ENCODE data around the gene FABP7. TPM values are rescaled to one million over a fixed set of nuclear protein-coding genes. Genes with fewer than 3 reads are reported as not detected.
A peak's percentile ranks its signal among the peaks of the same experiment; 100 is the strongest.

FABP7 gene
- total and polyA plus RNA-seq, 4 donors, result 0.03 to 10.4 TPM; not detected in 2

GRCh38 chr6:122799140-122799745 is 19.7 kb downstream of the FABP7 start:
- ATAC-seq (ENCODE audit: insufficient read depth, low FRiP score), result no peak
- no peak for TF ChIP-seq CTCF (IDR thresholded peaks at IDR 0.05; ENCODE audit: control extremely low read depth, extremely low read depth)
- peak overlapping the region in 1 of 2 donors; percentile 35 for H3K9ac ChIP-seq (ENCODE audit: insufficient read depth in 1 of 2, low read length in 2 of 2)
- peaks cover 0 to 44% (median 7%) of the 10 kb centered on the region in 5 donors for H3K4me1 ChIP-seq (ENCODE audit: control insufficient read depth in 5 of 5, insufficient read depth in 5 of 5, low read length in 5 of 5)
- WGBS, 2 donors, result 81 to 88% methylated on average over 4 of the region's 4 CpGs
- no peaks in the 10 kb centered on the region for H3K27me3 ChIP-seq (ENCODE audit: control insufficient read depth in 3 of 3, insufficient read depth in 3 of 3, low read length in 2 of 3)
- H3K27ac ChIP-seq (ENCODE audit: low read depth in 1 of 2, low read length in 1 of 2), result no peak overlapping the region
- no peaks in the 10 kb centered on the region for H3K9me3 ChIP-seq (ENCODE audit: control insufficient read depth in 4 of 4, insufficient read depth in 3 of 4, low read length in 3 of 4)
- H3K4me3 ChIP-seq, result no peak overlapping the region
- H3K36me3 ChIP-seq (ENCODE audit: control insufficient read depth in 4 of 4, insufficient read depth in 4 of 4, low read length in 4 of 4), result peaks cover 0 to 29% (median 13%) of the 10 kb centered on the region in 4 donors
- DNase-seq, result peak in 2 of 3 donors; percentile 50 to 61

- no peak for ATAC-seq (ENCODE audit: insufficient read depth, low FRiP score)
- Histone ChIP-seq H3K4me3 (no peak overlapping the region), H3K4me1 (ENCODE audit: control insufficient read depth in 5 of 5, insufficient read depth in 5 of 5, low read length in 5 of 5) (peaks cover 0 to 52% (median 7%) of the 10 kb centered on the region in 5 donors), H3K9ac (ENCODE audit: insufficient read depth in 1 of 2, low read length in 2 of 2) (no peak overlapping the region), H3K27ac (ENCODE audit: low read depth in 1 of 2, low read length in 1 of 2) (no peak overlapping the region), H3K9me3 (ENCODE audit: control insufficient read depth in 4 of 4, insufficient read depth in 3 of 4, low read length in 3 of 4) (no peaks in the 10 kb centered on the region), H3K36me3 (ENCODE audit: control insufficient read depth in 4 of 4, insufficient read depth in 4 of 4, low read length in 4 of 4) (peaks cover 1 to 29% (median 13%) of the 10 kb centered on the region in 4 donors), H3K27me3 (ENCODE audit: control insufficient read depth in 3 of 3, insufficient read depth in 3 of 3, low read length in 2 of 3) (no peaks in the 10 kb centered on the region)
- DNase-seq, result no peak
- TF ChIP-seq CTCF (IDR thresholded peaks at IDR 0.05; ENCODE audit: control extremely low read depth, extremely low read depth), result no peak
- 86 to 92% methylated on average over 5 of the region's 5 CpGs for WGBS, 2 donors
Observed at GRCh38 chr6:122799916-122800686, 20.6 kb downstream of the FABP7 start.

- ATAC-seq (ENCODE audit: insufficient read depth, low FRiP score) (no peak), DNase-seq (no peak)
- Histone ChIP-seq H3K9ac (ENCODE audit: insufficient read depth in 1 of 2, low read length in 2 of 2) (no peak overlapping the region), H3K4me1 (ENCODE audit: control insufficient read depth in 5 of 5, insufficient read depth in 5 of 5, low read length in 5 of 5) (peaks cover 0 to 59% (median 7%) of the 10 kb centered on the region in 5 donors), H3K9me3 (ENCODE audit: control insufficient read depth in 4 of 4, insufficient read depth in 3 of 4, low read length in 3 of 4) (no peaks in the 10 kb centered on the region), H3K4me3 (no peak overlapping the region), H3K27ac (ENCODE audit: low read depth in 1 of 2, low read length in 1 of 2) (no peak overlapping the region), H3K36me3 (ENCODE audit: control insufficient read depth in 4 of 4, insufficient read depth in 4 of 4, low read length in 4 of 4) (peaks cover 1 to 29% (median 13%) of the 10 kb centered on the region in 4 donors), H3K27me3 (ENCODE audit: control insufficient read depth in 3 of 3, insufficient read depth in 3 of 3, low read length in 2 of 3) (no peaks in the 10 kb centered on the region)
- WGBS, 2 donors, result 89 to 93% methylated on average over 3 of the region's 3 CpGs
- TF ChIP-seq CTCF (IDR thresholded peaks at IDR 0.05; ENCODE audit: control extremely low read depth, extremely low read depth), result no peak
Observed at GRCh38 chr6:122800906-122801305, 21.4 kb downstream of the FABP7 start.
